ENCODE data around the gene TMEM196.

DNA sequence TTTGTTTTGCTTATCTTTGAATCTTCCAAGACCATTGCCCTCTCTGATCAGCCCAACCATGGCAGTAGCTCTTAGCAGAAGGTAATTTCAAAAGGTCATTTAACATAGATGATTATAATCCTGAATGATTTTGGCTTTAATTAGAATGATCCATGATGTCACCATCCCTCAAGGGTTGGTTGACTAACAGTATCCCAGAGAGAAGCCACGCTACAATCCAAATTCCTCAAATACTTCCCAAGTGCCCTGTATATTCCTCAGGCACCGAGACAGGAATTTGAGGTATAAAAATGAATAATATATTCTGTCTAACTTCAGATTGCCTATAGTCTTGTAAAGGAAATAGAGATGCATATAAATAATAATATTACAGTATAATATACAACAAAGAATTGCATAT, 42.1 kb upstream of the TMEM196 start:
- TF ChIP-seq ZBTB17 (CRISPR knock-in tag; IDR thresholded peaks at IDR 0.05) = no peak
- TF ChIP-seq MXI1 (IDR thresholded peaks at IDR 0.05; ENCODE audit: low read depth, low read length) = no peak
- no peak for TF ChIP-seq YY1 (IDR thresholded peaks at IDR 0.05; ENCODE audit: borderline replicate concordance in 1 of 3, control insufficient read depth in 1 of 3, extremely low read depth in 1 of 3, insufficient read depth in 3 of 3, insufficient read length in 1 of 3, insufficient replicate concordance in 2 of 3, low read depth in 1 of 3, low read length in 2 of 3)
- TF ChIP-seq STAT5B (CRISPR knock-in tag; IDR thresholded peaks at IDR 0.05) = no peak
- TF ChIP-seq CTCF (IDR thresholded peaks at IDR 0.05 in 2 of 3, conservative IDR thresholded peaks at IDR 0.05 in 1 of 3; ENCODE audit: insufficient read depth in 2 of 3, low read depth in 1 of 3, low read length in 3 of 3) = no peak
- no peak for TF ChIP-seq ZC3H11A (IDR thresholded peaks at IDR 0.05; ENCODE audit: low read depth, low read length)
- TF ChIP-seq POLR2A (conservative IDR thresholded peaks at IDR 0.05) = no peak
- no peak for TF ChIP-seq HDAC2 (IDR thresholded peaks at IDR 0.05)
- no peak for TF ChIP-seq RBM34 (IDR thresholded peaks at IDR 0.05; ENCODE audit: borderline replicate concordance, insufficient read depth, low read length)

All from K562 (cell line).